HG02884 (cell line): ENCODE measurements around the gene KLHL29.

Experiments
- ATAC-seq: cut with Tn5 transposase; IDR thresholded peaks from one replicate; pipeline ENCODE4 v1.9.1; 2021; ENCODE audit warnings: mild to moderate bottlenecking, moderate library complexity; ENCODE audit not compliant: unreplicated experiment

The KLHL29 gene

GRCh38 chr2:23586741-23587306 lies 201.8 kb downstream of the KLHL29 start:
- ATAC-seq, result no peak

- ATAC-seq, result no peak
Observed at GRCh38 chr2:23587341-23587880, 202.4 kb downstream of the KLHL29 start.

GRCh38 chr2:23588106-23588505 lies 203.1 kb downstream of the KLHL29 start:
- ATAC-seq, result no peak

GRCh38 chr2:23588508-23589201 lies 203.7 kb downstream of the KLHL29 start:
- no peak for ATAC-seq

GRCh38 chr2:23589220-23589647 lies 204.3 kb downstream of the KLHL29 start:
- ATAC-seq, result no peak

- no peak for ATAC-seq
Observed at GRCh38 chr2:23589739-23590138, 204.8 kb downstream of the KLHL29 start.

GRCh38 chr2:23590241-23590869 lies 205.4 kb downstream of the KLHL29 start:
- ATAC-seq, result no peak

GRCh38 chr2:23591111-23591510 lies 206.1 kb downstream of the KLHL29 start:
- no peak for ATAC-seq

GRCh38 chr2:23592061-23592685 lies 207.2 kb downstream of the KLHL29 start:
- no peak for ATAC-seq

- ATAC-seq, result no peak
Observed at GRCh38 chr2:23592898-23593751, 208.1 kb downstream of the KLHL29 start.

GRCh38 chr2:23593752-23594459 lies 208.9 kb downstream of the KLHL29 start:
- no peak for ATAC-seq

- no peak for ATAC-seq
Observed at GRCh38 chr2:23594460-23594825, 209.5 kb downstream of the KLHL29 start.

GRCh38 chr2:23595021-23595420 lies 210.0 kb downstream of the KLHL29 start:
- no peak for ATAC-seq

GRCh38 chr2:23595601-23596251 lies 210.7 kb downstream of the KLHL29 start:
- ATAC-seq, result no peak

GRCh38 chr2:23596316-23596885 lies 211.4 kb downstream of the KLHL29 start:
- ATAC-seq, result no peak

GRCh38 chr2:23597687-23598086 lies 212.7 kb downstream of the KLHL29 start:
- no peak for ATAC-seq

- ATAC-seq, result no peak
Observed at GRCh38 chr2:23599006-23599405, 214.0 kb downstream of the KLHL29 start.

GRCh38 chr2:23599667-23600066 lies 214.7 kb downstream of the KLHL29 start:
- no peak for ATAC-seq

- no peak for ATAC-seq
Observed at GRCh38 chr2:23600346-23600745, 215.4 kb downstream of the KLHL29 start.
